Measurements from ENCODE around the gene RASSF9. TPM values are rescaled to one million over a fixed set of nuclear protein-coding genes. Genes with fewer than 3 reads are reported as not detected.

The RASSF9 gene
- total and polyA plus RNA-seq, 3 donors from 2014 or later, result 0.37 to 0.99 (median 0.63) TPM

DNA sequence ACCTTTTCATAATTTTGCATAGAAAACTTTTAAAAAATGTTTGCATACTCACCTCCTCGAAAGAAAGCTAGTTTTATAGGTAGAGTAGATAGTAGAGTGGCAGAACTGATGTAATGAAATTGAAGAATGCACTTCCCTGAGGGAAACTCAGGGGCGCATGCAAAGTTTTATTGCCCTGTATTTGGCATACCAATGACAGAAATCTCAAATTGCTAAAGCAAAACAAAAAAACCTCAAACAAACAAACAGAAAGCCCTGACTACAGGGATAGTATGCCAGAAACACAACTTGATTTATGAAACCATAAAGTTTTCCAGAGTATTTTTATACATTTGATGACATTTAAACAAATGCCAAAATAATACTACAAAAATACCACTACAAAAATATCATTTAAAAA lies 1.8 kb downstream of the RASSF9 start:
- no peaks in the 10 kb centered on the region for H3K9me3 ChIP-seq
- H3K27ac ChIP-seq, result no peak overlapping the region
- no peak overlapping the region for H3K4me3 ChIP-seq
- intact Hi-C loops (cut with DNase I; ENCODE audit: low total_unique reads), result no loop called here
- H3K36me3 ChIP-seq (ENCODE audit: low read depth, missing control alignments), result no peaks in the 10 kb centered on the region
- 54 to 72% methylated on average over 2 of the region's 2 CpGs for WGBS, 2 donors
- no peak for DNase-seq
- H3K27me3 ChIP-seq, result no peaks in the 10 kb centered on the region
- TF ChIP-seq, protein P1, sequence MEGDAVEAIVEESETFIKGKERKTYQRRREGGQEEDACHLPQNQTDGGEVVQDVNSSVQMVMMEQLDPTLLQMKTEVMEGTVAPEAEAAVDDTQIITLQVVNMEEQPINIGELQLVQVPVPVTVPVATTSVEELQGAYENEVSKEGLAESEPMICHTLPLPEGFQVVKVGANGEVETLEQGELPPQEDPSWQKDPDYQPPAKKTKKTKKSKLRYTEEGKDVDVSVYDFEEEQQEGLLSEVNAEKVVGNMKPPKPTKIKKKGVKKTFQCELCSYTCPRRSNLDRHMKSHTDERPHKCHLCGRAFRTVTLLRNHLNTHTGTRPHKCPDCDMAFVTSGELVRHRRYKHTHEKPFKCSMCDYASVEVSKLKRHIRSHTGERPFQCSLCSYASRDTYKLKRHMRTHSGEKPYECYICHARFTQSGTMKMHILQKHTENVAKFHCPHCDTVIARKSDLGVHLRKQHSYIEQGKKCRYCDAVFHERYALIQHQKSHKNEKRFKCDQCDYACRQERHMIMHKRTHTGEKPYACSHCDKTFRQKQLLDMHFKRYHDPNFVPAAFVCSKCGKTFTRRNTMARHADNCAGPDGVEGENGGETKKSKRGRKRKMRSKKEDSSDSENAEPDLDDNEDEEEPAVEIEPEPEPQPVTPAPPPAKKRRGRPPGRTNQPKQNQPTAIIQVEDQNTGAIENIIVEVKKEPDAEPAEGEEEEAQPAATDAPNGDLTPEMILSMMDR (IDR thresholded peaks at IDR 0.05), result no peak
- TF ChIP-seq POLR2A (IDR thresholded peaks at IDR 0.05), result no peak
- H3K4me1 ChIP-seq, result no peaks in the 10 kb centered on the region

DNA sequence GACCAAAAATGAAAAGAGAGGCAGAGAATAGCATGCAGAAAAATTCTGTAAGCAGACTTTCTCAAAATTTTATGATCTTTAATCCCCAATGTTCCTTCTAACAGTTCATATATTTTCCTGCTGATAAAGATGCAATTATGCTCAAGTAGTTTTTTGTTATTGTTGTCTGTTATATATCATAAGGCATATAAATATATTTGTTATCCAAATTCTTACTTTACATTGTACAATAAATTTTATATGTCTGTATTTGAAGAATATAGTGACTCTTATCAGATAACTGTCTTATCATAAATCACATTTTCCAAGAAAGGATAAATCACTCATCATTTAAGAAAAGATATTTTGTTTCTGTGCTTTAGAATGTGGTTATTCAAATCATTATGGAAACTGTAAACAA lies 2.6 kb downstream of the RASSF9 start:
- no peaks in the 10 kb centered on the region for H3K9me3 ChIP-seq
- no peak for DNase-seq
- H3K27me3 ChIP-seq, result no peaks in the 10 kb centered on the region
- intact Hi-C loops (cut with DNase I; ENCODE audit: low total_unique reads), result no loop called here
- TF ChIP-seq, protein P1 (IDR thresholded peaks at IDR 0.05), result no peak
- no peak for TF ChIP-seq POLR2A (IDR thresholded peaks at IDR 0.05)
- no peaks in the 10 kb centered on the region for H3K4me1 ChIP-seq
- no peak overlapping the region for H3K4me3 ChIP-seq
- H3K36me3 ChIP-seq (ENCODE audit: low read depth, missing control alignments), result no peaks in the 10 kb centered on the region
- no peak overlapping the region for H3K27ac ChIP-seq

DNA sequence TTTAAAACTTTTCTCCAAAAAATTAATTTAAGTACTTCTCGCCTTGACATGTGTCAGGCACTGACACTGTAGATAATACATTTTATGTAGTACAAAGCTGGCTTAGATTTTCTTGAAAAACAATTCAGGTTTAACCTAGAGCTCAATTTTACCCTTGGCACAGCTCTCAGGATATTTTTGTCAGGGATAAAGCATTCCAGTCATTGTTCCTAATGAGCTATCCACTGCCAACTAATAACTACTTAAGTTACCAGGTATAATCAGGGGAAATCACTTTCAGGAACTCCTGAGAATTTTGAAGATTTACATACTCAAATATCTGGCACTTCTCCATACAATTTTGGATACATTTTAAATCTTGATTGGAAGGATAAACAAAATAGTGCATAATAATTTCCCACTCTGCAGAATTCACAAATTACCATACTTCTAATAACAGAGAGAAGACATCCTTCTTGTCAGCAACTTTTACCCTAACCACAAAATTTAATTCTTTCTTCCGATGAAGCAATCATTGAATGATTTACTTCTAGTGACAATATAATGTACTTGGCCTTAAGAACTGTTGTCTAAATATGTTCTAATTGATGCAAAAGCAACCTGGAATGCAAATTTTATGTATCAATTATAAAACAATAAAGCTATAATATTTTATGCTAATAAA lies 4.8 kb downstream of the RASSF9 start:
- TF ChIP-seq POLR2A (IDR thresholded peaks at IDR 0.05), result no peak
- TF ChIP-seq, protein P1 (IDR thresholded peaks at IDR 0.05), result no peak
- Histone ChIP-seq H3K27ac (no peak overlapping the region), H3K9me3 (no peaks in the 10 kb centered on the region), H3K4me1 (no peaks in the 10 kb centered on the region), H3K36me3 (ENCODE audit: low read depth, missing control alignments) (no peaks in the 10 kb centered on the region), H3K4me3 (no peak overlapping the region), H3K27me3 (no peaks in the 10 kb centered on the region)
- intact Hi-C loops (cut with DNase I; ENCODE audit: low total_unique reads), result no loop called here
- WGBS, 2 donors, result 81 to 82% methylated on average over 2 of the region's 2 CpGs
- DNase-seq, result no peak

DNA sequence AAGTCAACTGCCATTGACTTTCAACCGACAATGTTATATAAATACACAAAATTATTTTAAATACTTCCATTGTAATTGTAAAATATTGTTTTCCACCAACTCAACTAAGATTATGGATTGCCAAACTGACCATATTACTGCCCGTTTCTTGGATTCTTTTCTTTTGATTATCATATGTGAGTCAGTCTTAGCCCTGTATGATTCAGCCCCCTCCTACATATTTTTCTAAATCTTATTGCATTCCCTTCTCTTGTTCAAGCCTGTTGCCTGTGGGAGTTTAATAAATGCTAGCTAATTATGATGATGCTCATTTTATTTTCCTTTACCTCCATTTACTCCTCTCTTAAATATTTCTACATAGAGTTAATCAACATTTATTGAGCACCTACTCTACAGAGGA lies 6.8 kb downstream of the RASSF9 start:
- H3K36me3 ChIP-seq (ENCODE audit: low read depth, missing control alignments), result no peaks in the 10 kb centered on the region
- intact Hi-C loops (cut with DNase I; ENCODE audit: low total_unique reads), result no loop called here
- WGBS, 2 donors, result 86 to 96% methylated on average over 2 of the region's 2 CpGs
- TF ChIP-seq, protein P1 (IDR thresholded peaks at IDR 0.05), result no peak
- no peak for TF ChIP-seq POLR2A (IDR thresholded peaks at IDR 0.05)
- H3K4me3 ChIP-seq, result no peak overlapping the region
- no peaks in the 10 kb centered on the region for H3K9me3 ChIP-seq
- DNase-seq, result no peak
- no peaks in the 10 kb centered on the region for H3K4me1 ChIP-seq
- no peaks in the 10 kb centered on the region for H3K27me3 ChIP-seq
- no peak overlapping the region for H3K27ac ChIP-seq

DNA sequence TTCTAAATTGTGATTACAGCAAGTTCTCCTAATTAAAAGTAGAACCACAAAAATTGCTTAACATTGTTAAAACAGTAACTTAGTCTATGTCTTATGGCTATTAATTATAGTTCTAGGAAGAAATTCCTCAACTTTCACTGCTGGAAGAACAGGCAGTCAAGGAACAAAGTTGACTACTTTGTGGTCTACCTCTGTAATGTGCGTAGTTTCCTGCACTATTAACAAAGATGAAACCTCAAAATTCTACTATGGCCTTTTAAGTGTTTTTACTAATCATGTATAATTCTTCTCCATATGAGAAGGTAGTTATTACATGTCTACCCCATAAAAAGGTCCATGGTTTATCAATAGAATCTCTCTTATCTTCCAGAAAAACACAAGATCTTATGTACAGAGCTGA lies 7.6 kb downstream of the RASSF9 start:
- Histone ChIP-seq H3K27me3 (no peaks in the 10 kb centered on the region), H3K27ac (no peak overlapping the region), H3K4me3 (no peak overlapping the region), H3K4me1 (no peaks in the 10 kb centered on the region), H3K36me3 (ENCODE audit: low read depth, missing control alignments) (no peaks in the 10 kb centered on the region), H3K9me3 (no peaks in the 10 kb centered on the region)
- no peak for DNase-seq
- TF ChIP-seq POLR2A (IDR thresholded peaks at IDR 0.05), result no peak
- TF ChIP-seq, protein P1 (IDR thresholded peaks at IDR 0.05), result no peak
- WGBS, 2 donors, result 96 to 98% methylated on average over 1 of the region's 1 CpG
- intact Hi-C loops (cut with DNase I; ENCODE audit: low total_unique reads), result no loop called here
